HepG2 (cell line): ENCODE results near the gene PSKH1. TPM values are rescaled to one million over a fixed set of nuclear protein-coding genes. Genes with fewer than 3 reads are reported as not detected.
A peak's percentile ranks its signal among the peaks of the same experiment; 100 is the strongest.

Experiments used
- ATAC-seq: fragments of 200-7000 bp; cut with Tn5 transposase; 3 replicates; pipeline ENCODE4 v1.9.1; 2020; ENCODE audit warnings: mild to moderate bottlenecking, moderate library complexity
- BruUV-seq: library from RNA; stranded (reverse); fragments of 400-500 nt; replicated peaks from 2 replicates; lab custom pipeline; 2021; lab: Mats Ljungman, UMichigan
- CTCF ChIA-PET: fragments of 300-600 bp; formaldehyde crosslinking; extraction: SDS; loops from one replicate; lab custom pipeline; 2021; ENCODE audit warnings: low total read pairs, inconsistent platforms, low intra/inter-chr PET ratio; lab: Yijun Ruan, JAX
- POLR2A ChIA-PET: fragments of 350-600 bp; sonication (Branson Sonifier 250); formaldehyde crosslinking; loops from one replicate; lab custom pipeline; 2020; ENCODE audit warnings: antibody characterized with exemption, inconsistent platforms; lab: Yijun Ruan, JAX
- DNase-seq: peaks from one replicate; pipeline ENCODE4 v3.0.0-alpha.2; 2015; ENCODE audit warnings: low spot score
- FAIRE-seq: peaks from 3 replicates; lab custom pipeline; 2011; peaks lifted over from hg19 to GRCh38; lab: Jason Lieb, UNC
- H2AFZ ChIP-seq: one replicate; pipeline ENCODE4 v1.6.1; 2011; ENCODE audit warnings: low read length, inconsistent platforms
- H3K27ac ChIP-seq: fragments of 300-600 bp; 3 replicates; pipeline ENCODE4 v1.8.0; 2011; ENCODE audit warnings: mixed run types, mild to moderate bottlenecking, mixed read lengths, low read length, inconsistent platforms; ENCODE audit not compliant: insufficient read depth; ENCODE audit errors: extremely low read length
- H3K27me3 ChIP-seq, 2 experiments: fragments of 200-600 bp in 1 of 2; 2 replicates in 1 of 2; 3 replicates in 1 of 2; pipeline versions ENCODE4 v1.6.0 to v1.8.0; 2011; ENCODE audit warnings: low read length in 2 of 2, mild to moderate bottlenecking in 2 of 2, moderate library complexity in 2 of 2, inconsistent platforms in 1 of 2; ENCODE audit not compliant: insufficient read depth in 2 of 2, control insufficient read depth in 1 of 2
- H3K36me3 ChIP-seq, 2 experiments: fragments of 200-600 bp in 1 of 2; replicated peaks in 1 of 2; 2 replicates in 1 of 2; 3 replicates in 1 of 2; pipeline versions ENCODE4 v1.5.1 to v1.8.0; 2011; ENCODE audit warnings: low read length in 2 of 2, inconsistent platforms in 1 of 2; ENCODE audit not compliant: insufficient read depth in 2 of 2, control insufficient read depth in 1 of 2
- H3K4me1 ChIP-seq: 2 replicates; pipeline ENCODE4 v1.5.1; 2012; ENCODE audit warnings: low read length, inconsistent platforms; ENCODE audit not compliant: insufficient read depth
- H3K4me2 ChIP-seq: 2 replicates; pipeline ENCODE4 v1.6.0; 2011; ENCODE audit warnings: low read depth, low read length, inconsistent platforms
- H3K4me3 ChIP-seq, 3 experiments: fragments of 200-600 bp in 1 of 3; sonication (generic), shearing (Covaris generic) in 1 of 3; replicated peaks in 1 of 3; 2 replicates each; pipeline ENCODE4 v1.5.1; 2011 to 2016; ENCODE audit warnings: low read length in 3 of 3, inconsistent platforms in 2 of 3, low read depth in 2 of 3, mild to moderate bottlenecking in 2 of 3, control low read depth in 1 of 3, mixed read lengths in 1 of 3; ENCODE audit not compliant: insufficient read depth in 1 of 3
- H3K79me2 ChIP-seq: one replicate; pipeline ENCODE4 v1.6.1; 2011; ENCODE audit warnings: low read length, inconsistent platforms; ENCODE audit not compliant: insufficient read depth
- H3K9ac ChIP-seq: 2 replicates; pipeline ENCODE4 v1.6.0; 2011; ENCODE audit warnings: mild to moderate bottlenecking, low read depth, low read length, inconsistent platforms; ENCODE audit not compliant: insufficient read depth
- H3K9me3 ChIP-seq: 2 replicates; pipeline ENCODE4 v1.5.1; 2012; ENCODE audit warnings: mild to moderate bottlenecking, low read length
- H4K20me1 ChIP-seq: 2 replicates; pipeline ENCODE4 v1.6.0; 2011; ENCODE audit warnings: inconsistent platforms, mild to moderate bottlenecking, low read length, moderate library complexity; ENCODE audit not compliant: insufficient read depth
- BRD4 ChIP-seq: sonication (generic); formaldehyde crosslinking; IDR thresholded peaks from 2 replicates; pipeline ENCODE4 v1.4.0; 2020; ENCODE audit warnings: missing genetic modification reagents
- CC2D1A ChIP-seq: sonication (generic); formaldehyde crosslinking; IDR thresholded peaks from 2 replicates; pipeline ENCODE4 v1.8.1; 2023; ENCODE audit warnings: mild to moderate bottlenecking, missing genetic modification reagents
- CTCF ChIP-seq: sonication (generic); formaldehyde crosslinking; IDR thresholded peaks from 2 replicates; pipeline ENCODE4 v1.5.0; 2020; ENCODE audit warnings: mild to moderate bottlenecking, missing genetic modification reagents, moderate library complexity
- GATAD2A ChIP-seq: IDR thresholded peaks from 2 replicates; pipeline ENCODE4 v1.6.1; 2016
- MYC ChIP-seq: sonication (generic); formaldehyde crosslinking; IDR thresholded peaks from 2 replicates; pipeline ENCODE4 v1.9.0; 2021; ENCODE audit warnings: missing genetic modification reagents, borderline replicate concordance
- SCMH1 ChIP-seq: sonication (generic); formaldehyde crosslinking; IDR thresholded peaks from 2 replicates; pipeline ENCODE4 v1.9.0; 2021; ENCODE audit warnings: missing genetic modification reagents, mild to moderate bottlenecking, borderline replicate concordance
- THRA ChIP-seq: sonication (generic); formaldehyde crosslinking; IDR thresholded peaks from 2 replicates; pipeline ENCODE4 v1.4.0; 2020; ENCODE audit warnings: missing genetic modification reagents, borderline replicate concordance
- ZBTB38 ChIP-seq: sonication (generic); formaldehyde crosslinking; IDR thresholded peaks from 2 replicates; pipeline ENCODE4 v1.5.1; 2020; ENCODE audit warnings: mild to moderate bottlenecking, missing genetic modification reagents
- ZNF605 ChIP-seq: sonication (generic); formaldehyde crosslinking; IDR thresholded peaks from 2 replicates; pipeline ENCODE4 v1.8.0; 2022; ENCODE audit warnings: mild to moderate bottlenecking, missing genetic modification reagents
- ZNF687 ChIP-seq: sonication (generic); formaldehyde crosslinking; IDR thresholded peaks from 2 replicates; pipeline ENCODE4 v1.5.1; 2020; ENCODE audit warnings: mild to moderate bottlenecking, missing genetic modification reagents, moderate library complexity
- WGBS: methylation state at CpG from one replicate; pipeline ENCODE4 v1.1.6; 2017; ENCODE audit warnings: low lambda C conversion rate; 5-methylcytosine and 5-hydroxymethylcytosine counted together
- in situ Hi-C: cut with HindIII; loops from 2 replicates; pipeline ENCODE4 v1.10.0; 2017; ENCODE audit warnings: low pct_unique_long_range_greater_than_20kb; ENCODE audit not compliant: extremely low pct_ligation_motif_present
- intact Hi-C: fragments of 100-400 bp; cut with micrococcal nuclease; formaldehyde crosslinking; loops from one replicate; pipeline ENCODE4 v1.10.0; 2022; ENCODE audit not compliant: unreplicated experiment
- polyA plus RNA-seq, 8 experiments: library from polyadenylated mRNA; depleted of rRNA in 3 of 8; stranded (reverse) in 7 of 8; unstranded in 1 of 8; fragments of >200 nt; fragmentation: Illumina TruSeq in 4 of 8; extraction: Trizol in 4 of 8; gene quantifications; 2 replicates each; pipeline versions ENCODE4 v1.2.1 to v1.2.3, GENCODE V29; 2011 to 2016; ENCODE audit warnings: low read depth in 4 of 8, missing spikeins in 1 of 8, mixed read lengths in 1 of 8; ENCODE audit not compliant: insufficient read depth in 1 of 8
- total RNA-seq, 5 experiments: library from RNA; depleted of rRNA; stranded (reverse); fragments of >200 nt; fragmentation: Illumina TruSeq; extraction: Trizol; gene quantifications; 2 replicates each; pipeline ENCODE4 v1.2.3, GENCODE V29; 2016; ENCODE audit warnings: low read depth in 1 of 5

The PSKH1 gene
- total and polyA plus RNA-seq, 2 of the 13 experiments (the other 11 are each of a cell fraction or from before 2014, with no cell fraction given), result 8.4 to 19.1 TPM

GRCh38 chr16:67882374-67883145, 10.5 kb upstream of the PSKH1 start:
- in situ Hi-C loops, result loop anchor here (10.0 kb wide), 1 partner anchor 162 kb away; no protein-coding TSS in a partner anchor
- Histone ChIP-seq H3K9ac (no peak overlapping the region; the same call in 1 of the 2 replicates), H3K36me3 (peaks cover 50 to 79% of the 10 kb centered on the region in 2 experiments), H3K79me2 (no peaks in the 10 kb centered on the region), H4K20me1 (no peaks in the 10 kb centered on the region), H3K4me2 (no peak overlapping the region; the same call in 1 of the 2 replicates), H3K27me3 (no peaks in the 10 kb centered on the region), H3K9me3 (no peaks in the 10 kb centered on the region), H2AFZ (no peak overlapping the region), H3K4me1 (peaks cover 31% of the 10 kb centered on the region), H3K4me3 (no peak overlapping the region), H3K27ac (peak overlapping the region; percentile 36)
- ATAC-seq (peak; percentile 3; the same call in 2 of the 3 replicates), DNase-seq (no peak), FAIRE-seq (no peak)
- BruUV-seq, result no TSS peak
- ChIA-PET CTCF (interaction anchor here (1.2 to 5.3 kb wide), 6 partner anchors 33 to 182 kb away, joined by 3 to 63 read pairs (median 6); partner anchors contain the start of gene THAP11), POLR2A (interaction anchor here (1.3 to 3.3 kb wide), 6 partner anchors 10 to 158 kb away, joined by 3 to 22 read pairs (median 7); partner anchors contain the start of genes LCAT, PSKH1 and PSMB10)
- TF ChIP-seq BRD4 (CRISPR knock-in tag) (no peak), ZNF605 (CRISPR knock-in tag) (0 out of 2 replicates have a peak, but pooled peaks have one; percentile 17), ZBTB38 (CRISPR knock-in tag) (peak; percentile 59; the same call in 1 of the 2 replicates), GATAD2A (CRISPR knock-in tag) (no peak), CC2D1A (CRISPR knock-in tag) (no peak), THRA (no peak), MYC (peak; percentile 17; the same call in 1 of the 2 replicates), ZNF687 (CRISPR knock-in tag) (peak; percentile 66), CTCF (CRISPR knock-in tag) (0 out of 2 replicates have a peak, but pooled peaks have one; percentile 14), SCMH1 (no peak)
- intact Hi-C loops, result loop anchor here (1.0 to 5.0 kb wide), 2 partner anchors 46 to 160 kb away; no protein-coding TSS in a partner anchor
- WGBS, result 92% methylated on average over 16 of the region's 18 CpGs
